Stomach (tissue), 9 donors: ENCODE data around the gene DENND1B. TPM values are rescaled to one million over a fixed set of nuclear protein-coding genes. Genes with fewer than 3 reads are reported as not detected.

Source experiments
- DNase-seq, 2 donors: peaks; one replicate each; pipeline versions ENCODE4 v3.0.0 to v3.0.0-alpha.2; 2013 to 2019
- H3K27ac ChIP-seq, 5 donors: fragments of 200-600 bp in 4 of 5; sonication (generic) in 4 of 5; one replicate each; pipeline ENCODE4 v1.5.1; 2013 to 2019; ENCODE audit warnings: mild to moderate bottlenecking in 1 of 5, moderate library complexity in 1 of 5
- H3K27me3 ChIP-seq, 3 donors: fragments of 200-600 bp; sonication (generic); one replicate each; pipeline ENCODE4 v1.5.1; 2017 to 2019; ENCODE audit warnings: mixed run types in 1 of 3
- H3K36me3 ChIP-seq, 4 donors: fragments of 200-600 bp; sonication (generic); 1 replicate in 3 of 4; 2 replicates in 1 of 4; pipeline ENCODE4 v1.5.1; 2016 to 2019
- H3K4me1 ChIP-seq, 4 donors: fragments of 200-600 bp; sonication (generic); one replicate each; pipeline ENCODE4 v1.5.1; 2016 to 2019
- H3K4me3 ChIP-seq, 4 donors: fragments of 200-600 bp; sonication (generic) in 3 of 4; one replicate each; pipeline ENCODE4 v1.5.1; 2016 to 2019; ENCODE audit warnings: mild to moderate bottlenecking in 1 of 4
- H3K9me3 ChIP-seq, 4 donors: fragments of 200-600 bp; sonication (generic); one replicate each; pipeline ENCODE4 v1.5.1; 2016 to 2019
- EP300 ChIP-seq: sonication (generic); formaldehyde crosslinking; IDR thresholded peaks from one replicate; pipeline ENCODE4 v1.6.1; 2017; ENCODE audit warnings: antibody characterized with exemption
- POLR2A ChIP-seq, 4 donors: fragments of 450-650 bp; IDR thresholded peaks; one replicate each; pipeline ENCODE4 v1.6.1; 2016; ENCODE audit warnings: antibody characterized with exemption in 4 of 4, control low read depth in 2 of 4, mild to moderate bottlenecking in 1 of 4, moderate library complexity in 1 of 4
- POLR2AphosphoS5 ChIP-seq, 3 donors: sonication (generic); formaldehyde crosslinking; IDR thresholded peaks; one replicate each; pipeline ENCODE4 v1.6.1; 2016; ENCODE audit warnings: antibody characterized with exemption in 3 of 3
- WGBS, 5 donors: extraction: QIAGEN DNeasy Blood & Tissue Kit in 3 of 5; methylation state at CpG; one replicate each; pipeline versions ENCODE4 v1.1.5 to v1.1.7; 2013 to 2018; 5-methylcytosine and 5-hydroxymethylcytosine counted together
- intact Hi-C: fragments of 100-400 bp; cut with DNase I; formaldehyde crosslinking; loops from one replicate; pipeline ENCODE4 v1.15.1; 2023; ENCODE audit warnings: low total_unique reads
- polyA plus RNA-seq, 3 donors: library from polyadenylated mRNA; stranded (reverse); fragments of 200-250 nt; gene quantifications; one replicate each; pipeline ENCODE4 v1.2.3, GENCODE V29; 2013
- total RNA-seq, 5 donors: library from RNA; depleted of rRNA; stranded (reverse); fragments of >200 nt; gene quantifications; one replicate each; pipeline versions ENCODE4 v1.1.0 to v1.2.3, GENCODE V29; 2014 to 2016
- TF ChIP-seq, protein P1 (sequence below), 7 experiments: fragments of 450-650 bp in 4 of 7; fragments of 200-600 bp in 3 of 7; sonication (generic) in 3 of 7; IDR thresholded peaks; one replicate each; pipeline ENCODE4 v1.5.1; 2016 to 2019; ENCODE audit warnings: antibody characterized with exemption in 7 of 7, control low read depth in 2 of 7, mild to moderate bottlenecking in 1 of 7
- donor health status: healthy with polysubstance abuse.
- donor health status: Bipolar disorder and iron deficiency.
- donor health status: healthy.

The DENND1B gene
- total and polyA plus RNA-seq, 8 donors, result 2.9 to 435 (median 13.7) TPM

DNA sequence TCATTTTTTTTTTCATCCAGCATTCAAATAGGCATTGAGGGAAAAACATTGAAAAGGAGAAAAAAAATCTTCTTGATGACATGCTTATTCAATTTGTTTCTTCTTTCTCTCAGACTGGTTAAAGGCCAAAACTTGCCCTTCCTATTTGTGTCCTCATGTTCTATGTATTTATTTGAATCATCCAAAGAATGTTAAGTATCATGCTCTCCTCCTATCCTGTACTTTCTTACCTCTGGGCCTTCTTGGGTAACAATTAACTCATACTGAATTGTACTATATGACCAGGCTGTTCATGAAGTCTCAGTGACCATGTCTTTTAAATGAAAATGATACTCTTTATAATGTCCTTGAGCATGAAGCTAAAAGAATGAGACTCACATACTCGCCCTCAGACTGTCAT lies 36.5 kb upstream of the DENND1B start:
- TF ChIP-seq, protein P1, sequence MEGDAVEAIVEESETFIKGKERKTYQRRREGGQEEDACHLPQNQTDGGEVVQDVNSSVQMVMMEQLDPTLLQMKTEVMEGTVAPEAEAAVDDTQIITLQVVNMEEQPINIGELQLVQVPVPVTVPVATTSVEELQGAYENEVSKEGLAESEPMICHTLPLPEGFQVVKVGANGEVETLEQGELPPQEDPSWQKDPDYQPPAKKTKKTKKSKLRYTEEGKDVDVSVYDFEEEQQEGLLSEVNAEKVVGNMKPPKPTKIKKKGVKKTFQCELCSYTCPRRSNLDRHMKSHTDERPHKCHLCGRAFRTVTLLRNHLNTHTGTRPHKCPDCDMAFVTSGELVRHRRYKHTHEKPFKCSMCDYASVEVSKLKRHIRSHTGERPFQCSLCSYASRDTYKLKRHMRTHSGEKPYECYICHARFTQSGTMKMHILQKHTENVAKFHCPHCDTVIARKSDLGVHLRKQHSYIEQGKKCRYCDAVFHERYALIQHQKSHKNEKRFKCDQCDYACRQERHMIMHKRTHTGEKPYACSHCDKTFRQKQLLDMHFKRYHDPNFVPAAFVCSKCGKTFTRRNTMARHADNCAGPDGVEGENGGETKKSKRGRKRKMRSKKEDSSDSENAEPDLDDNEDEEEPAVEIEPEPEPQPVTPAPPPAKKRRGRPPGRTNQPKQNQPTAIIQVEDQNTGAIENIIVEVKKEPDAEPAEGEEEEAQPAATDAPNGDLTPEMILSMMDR (IDR thresholded peaks at IDR 0.05), result no peak
- TF ChIP-seq POLR2AphosphoS5 (IDR thresholded peaks at IDR 0.05) (no peak), POLR2A (IDR thresholded peaks at IDR 0.05) (no peak), EP300 (no peak)
- Histone ChIP-seq H3K36me3 (no peaks in the 10 kb centered on the region), H3K27me3 (no peaks in the 10 kb centered on the region), H3K4me1 (peaks cover 0 to 5% (median 2%) of the 10 kb centered on the region in 4 donors), H3K27ac (no peak overlapping the region), H3K4me3 (no peak overlapping the region), H3K9me3 (no peaks in the 10 kb centered on the region)
- WGBS, 5 donors, result 54 to 88% (median 79%) methylated on average over 1 of the region's 1 CpG
- no peak for DNase-seq
- intact Hi-C loops, result no loop called here

DNA sequence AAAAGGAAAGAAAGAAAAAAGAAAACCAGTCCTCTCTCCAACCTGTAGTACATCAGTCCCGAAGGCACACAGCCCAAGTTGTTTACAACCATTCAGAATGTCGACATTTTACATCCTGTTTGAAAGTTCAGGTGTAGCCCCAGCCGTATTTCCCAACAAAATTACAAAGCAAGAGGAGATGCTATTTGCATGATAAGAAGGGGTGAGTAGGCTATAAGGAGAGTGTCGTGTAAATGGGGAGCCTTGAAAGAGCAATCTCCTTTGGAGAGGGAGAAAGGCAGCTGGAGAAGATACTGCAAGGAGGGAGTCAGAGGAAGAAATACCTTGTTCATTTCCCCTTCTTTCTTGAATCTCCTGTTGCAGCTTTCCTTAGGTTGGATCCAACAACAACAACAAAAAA lies 35.5 kb upstream of the DENND1B start:
- TF ChIP-seq POLR2AphosphoS5 (IDR thresholded peaks at IDR 0.05), result no peak
- no peak for TF ChIP-seq POLR2A (IDR thresholded peaks at IDR 0.05)
- TF ChIP-seq, protein P1 (IDR thresholded peaks at IDR 0.05), result no peak
- TF ChIP-seq EP300, result no peak
- Histone ChIP-seq H3K9me3 (no peaks in the 10 kb centered on the region), H3K27ac (no peak overlapping the region), H3K36me3 (no peaks in the 10 kb centered on the region), H3K4me3 (no peak overlapping the region), H3K27me3 (no peaks in the 10 kb centered on the region), H3K4me1 (peaks cover 0 to 5% (median 2%) of the 10 kb centered on the region in 4 donors)
- DNase-seq, result no peak
- WGBS, 5 donors, result 62 to 72% (median 66%) methylated on average over 4 of the region's 4 CpGs
- intact Hi-C loops, result no loop called here

DNA sequence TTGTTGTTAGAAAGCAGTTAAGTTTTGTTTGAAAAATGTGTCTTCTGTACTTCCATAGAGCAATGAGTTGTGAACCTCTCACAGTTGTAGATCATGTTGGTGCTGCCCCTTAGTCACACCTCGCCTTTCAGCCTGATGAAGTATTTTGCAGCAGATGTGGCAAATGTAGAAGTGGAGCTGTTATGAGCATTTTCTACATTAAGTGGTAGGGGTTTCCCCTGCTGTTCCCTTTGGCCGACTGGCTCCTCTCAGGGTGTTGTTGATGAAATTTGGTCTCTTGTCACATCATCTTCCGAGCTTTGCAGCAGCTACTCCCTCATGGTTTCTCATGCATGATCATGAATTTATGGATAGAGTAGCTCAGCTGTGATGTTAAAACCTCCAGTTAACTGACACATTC lies 33.6 kb upstream of the DENND1B start:
- WGBS, 5 donors, result 33 to 44% (median 38%) methylated on average over 3 of the region's 3 CpGs
- intact Hi-C loops, result no loop called here
- TF ChIP-seq EP300, result no peak
- TF ChIP-seq, protein P1 (IDR thresholded peaks at IDR 0.05), result no peak
- no peak for TF ChIP-seq POLR2AphosphoS5 (IDR thresholded peaks at IDR 0.05)
- TF ChIP-seq POLR2A (IDR thresholded peaks at IDR 0.05), result no peak

DNA sequence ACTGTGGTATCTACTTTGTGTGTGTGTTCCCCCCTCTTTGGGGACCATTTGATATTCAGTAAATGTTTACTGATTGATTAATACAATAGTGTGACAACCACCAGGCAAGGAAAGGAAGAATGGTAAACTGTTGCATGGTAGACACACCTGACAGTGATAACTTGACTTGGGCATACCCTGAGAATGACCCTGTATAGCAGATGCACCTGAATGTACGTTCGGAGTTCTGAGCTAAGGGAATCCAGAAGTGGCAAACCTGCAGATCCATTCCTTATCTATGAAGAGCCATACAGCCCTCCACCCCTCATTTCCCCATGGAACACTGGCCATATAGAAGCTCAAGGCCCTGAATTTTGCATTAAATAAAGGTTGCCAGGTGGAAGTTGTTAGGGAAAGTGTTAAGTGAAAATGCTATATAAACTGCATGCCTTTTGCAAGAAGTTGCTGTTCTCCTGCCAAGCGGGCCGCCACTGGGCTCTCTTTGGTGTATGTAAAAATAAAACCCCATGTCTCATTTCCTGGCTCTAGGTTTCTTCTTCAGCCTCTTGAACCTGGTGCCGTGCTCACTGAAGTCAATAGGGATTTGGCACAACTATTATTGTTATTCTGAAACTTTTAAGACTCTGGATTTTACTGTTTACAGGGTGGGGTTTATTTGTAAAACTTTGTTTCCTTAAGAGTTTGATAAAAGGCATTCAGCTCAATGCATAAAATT lies 32.6 kb upstream of the DENND1B start:
- Histone ChIP-seq H3K27me3 (no peaks in the 10 kb centered on the region), H3K36me3 (no peaks in the 10 kb centered on the region), H3K4me1 (peaks cover 0 to 5% (median 2%) of the 10 kb centered on the region in 4 donors), H3K27ac (no peak overlapping the region), H3K9me3 (no peaks in the 10 kb centered on the region), H3K4me3 (no peak overlapping the region)
- intact Hi-C loops, result no loop called here
- no peak for DNase-seq
- WGBS, 5 donors, result 30 to 53% (median 38%) methylated on average over 5 of the region's 5 CpGs
- TF ChIP-seq POLR2A (IDR thresholded peaks at IDR 0.05) (no peak), POLR2AphosphoS5 (IDR thresholded peaks at IDR 0.05) (no peak), EP300 (no peak)
- TF ChIP-seq, protein P1 (IDR thresholded peaks at IDR 0.05), result no peak

More for the DNA sequence above, 33.6 kb upstream of the DENND1B start:
- no peak overlapping the region for H3K4me3 ChIP-seq
- no peak for DNase-seq
- H3K36me3 ChIP-seq, result no peaks in the 10 kb centered on the region
- H3K27ac ChIP-seq, result no peak overlapping the region
- H3K9me3 ChIP-seq, result no peaks in the 10 kb centered on the region
- peaks cover 0 to 5% (median 2%) of the 10 kb centered on the region in 4 donors for H3K4me1 ChIP-seq
- no peaks in the 10 kb centered on the region for H3K27me3 ChIP-seq
